ENCODE measurements around the gene ASPN.
A peak's percentile ranks its signal among the peaks of the same experiment; 100 is the strongest.

ASPN gene

DNA sequence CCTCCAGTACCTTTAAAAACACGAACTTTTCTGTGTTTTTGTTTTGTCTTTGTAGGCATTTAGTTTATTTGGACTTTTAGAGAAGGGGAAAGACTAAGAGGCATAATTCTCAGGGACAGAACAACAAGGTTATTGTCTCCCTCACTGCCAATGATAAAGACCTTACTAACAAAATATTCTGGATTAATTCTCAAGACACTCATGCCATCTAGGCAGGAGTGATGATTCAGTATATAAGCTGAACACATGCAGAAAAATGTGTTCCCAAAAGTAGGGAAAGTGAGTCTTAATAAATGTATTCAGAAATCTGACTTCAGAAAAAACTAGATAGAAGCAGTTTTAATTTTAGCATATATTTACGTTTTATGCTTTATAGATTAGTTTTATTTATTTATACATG is 17.4 kb upstream of the ASPN start:
- TF ChIP-seq Cebpa-rat (IDR thresholded peaks at IDR 0.05): no peak
- no peaks in the 10 kb centered on the region; a peak in 2 of 22 replicates for H3K36me3 ChIP-seq
- no peak overlapping the region for H3K27ac ChIP-seq
- no peaks in the 10 kb centered on the region for H3K27me3 ChIP-seq
- no peaks in the 10 kb centered on the region for H3K9me3 ChIP-seq (replicated peaks in 1 of 11)
- H3K4me2 ChIP-seq: no peak overlapping the region
- no peak overlapping the region for H3K9ac ChIP-seq
- no peaks in the 10 kb centered on the region for H4K20me1 ChIP-seq
- H3K4me3 ChIP-seq: no peak overlapping the region
- peaks cover 0 to 13% (median 0%) of the 10 kb centered on the region in 10 experiments; a peak in 3 of 20 replicates for H3K4me1 ChIP-seq

- Histone ChIP-seq H3K4me3 (no peak overlapping the region), H3K9me3 (replicated peaks in 1 of 11) (no peaks in the 10 kb centered on the region), H3K36me3 (no peaks in the 10 kb centered on the region; a peak in 1 of 22 replicates), H3K4me2 (no peak overlapping the region), H3K27ac (no peak overlapping the region), H4K20me1 (no peaks in the 10 kb centered on the region; a peak in 1 of 22 replicates), H3K9ac (no peak overlapping the region), H3K27me3 (no peaks in the 10 kb centered on the region), H3K4me1 (no peaks in the 10 kb centered on the region)
- TF ChIP-seq Cebpa-rat (IDR thresholded peaks at IDR 0.05): no peak
Observed at GRCh38 chr9:92496396-92497176, 14.3 kb upstream of the ASPN start.

DNA sequence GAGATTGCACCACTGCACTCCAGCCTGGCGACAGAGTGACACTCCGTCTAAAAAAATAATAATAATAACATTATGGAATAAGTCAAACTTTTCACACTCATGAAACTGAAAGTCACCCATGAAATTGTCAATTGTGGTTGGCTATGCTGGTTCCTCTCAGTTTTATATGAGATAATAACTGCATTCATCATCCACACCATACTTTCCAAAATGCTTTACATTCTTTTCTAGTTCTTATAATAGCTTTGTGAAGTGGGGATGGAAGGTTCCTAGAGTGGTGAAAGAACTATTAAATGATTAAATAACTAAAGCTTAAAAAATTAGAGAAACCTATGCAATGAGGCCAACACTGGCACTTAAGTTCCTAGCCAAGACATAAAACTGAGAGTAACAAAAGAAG is 12.6 kb upstream of the ASPN start:
- TF ChIP-seq Cebpa-rat (IDR thresholded peaks at IDR 0.05): no peak
- no peaks in the 10 kb centered on the region; a peak in 1 of 22 replicates for H3K36me3 ChIP-seq

GRCh38 chr9:92493749-92494387 is 11.6 kb upstream of the ASPN start:
- no peak overlapping the region for H3K27ac ChIP-seq
- H3K4me1 ChIP-seq: peaks cover 0 to 7% (median 0%) of the 10 kb centered on the region in 10 experiments; a peak in 4 of 20 replicates
- no peaks in the 10 kb centered on the region; a peak in 1 of 22 replicates for H4K20me1 ChIP-seq
- no peaks in the 10 kb centered on the region for H3K9me3 ChIP-seq (replicated peaks in 1 of 11)
- no peak overlapping the region for H3K4me2 ChIP-seq
- no peak overlapping the region for H3K9ac ChIP-seq
- no peaks in the 10 kb centered on the region; a peak in 1 of 22 replicates for H3K36me3 ChIP-seq
- no peaks in the 10 kb centered on the region for H3K27me3 ChIP-seq
- no peak for TF ChIP-seq Cebpa-rat (IDR thresholded peaks at IDR 0.05)
- no peak overlapping the region for H3K4me3 ChIP-seq

More for the DNA sequence above, 12.6 kb upstream of the ASPN start:
- H3K4me1 ChIP-seq: peaks cover 0 to 3% (median 0%) of the 10 kb centered on the region in 10 experiments; a peak in 4 of 20 replicates
- H3K27me3 ChIP-seq: no peaks in the 10 kb centered on the region
- no peak overlapping the region for H3K4me2 ChIP-seq
- H3K4me3 ChIP-seq: no peak overlapping the region
- no peak overlapping the region for H3K9ac ChIP-seq
- no peaks in the 10 kb centered on the region for H3K9me3 ChIP-seq (replicated peaks in 1 of 11)
- H3K27ac ChIP-seq: no peak overlapping the region
- no peaks in the 10 kb centered on the region; a peak in 1 of 22 replicates for H4K20me1 ChIP-seq

- H3K27me3 ChIP-seq: no peaks in the 10 kb centered on the region
- H4K20me1 ChIP-seq: no peaks in the 10 kb centered on the region; a peak in 1 of 22 replicates
- no peak overlapping the region for H3K9ac ChIP-seq
- no peak overlapping the region for H3K27ac ChIP-seq
- no peak overlapping the region for H3K4me2 ChIP-seq
- TF ChIP-seq Cebpa-rat (IDR thresholded peaks at IDR 0.05): no peak
- no peaks in the 10 kb centered on the region for H3K9me3 ChIP-seq (replicated peaks in 1 of 11)
- H3K4me3 ChIP-seq: no peak overlapping the region
- peaks cover 0 to 7% (median 0%) of the 10 kb centered on the region in 10 experiments; a peak in 4 of 20 replicates for H3K4me1 ChIP-seq
- H3K36me3 ChIP-seq: no peaks in the 10 kb centered on the region; a peak in 1 of 22 replicates
Observed at GRCh38 chr9:92492781-92493401, 10.6 kb upstream of the ASPN start.

GRCh38 chr9:92488681-92489550 is 6.6 kb upstream of the ASPN start:
- TF ChIP-seq Cebpa-rat (IDR thresholded peaks at IDR 0.05): no peak

DNA sequence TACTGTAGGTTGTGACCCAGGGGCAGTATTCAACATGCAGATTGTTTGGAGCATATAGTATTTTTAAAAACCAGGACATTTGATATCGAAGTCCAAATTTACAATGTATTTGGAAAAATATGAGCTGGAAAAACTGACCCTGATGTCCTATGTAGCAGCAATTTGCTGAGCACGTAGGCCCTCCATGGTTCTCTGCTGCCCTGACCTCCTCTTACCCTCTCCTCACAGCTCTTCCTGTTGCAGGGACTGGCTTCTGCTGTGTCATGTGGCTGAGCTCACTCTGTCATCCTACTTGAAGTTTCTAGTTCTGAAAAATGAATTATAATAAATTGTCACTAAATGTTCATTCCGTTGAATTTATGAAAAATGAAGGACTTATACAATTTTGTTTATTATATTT is 4.1 kb upstream of the ASPN start:
- Histone ChIP-seq H3K36me3 (no peaks in the 10 kb centered on the region), H3K27me3 (no peaks in the 10 kb centered on the region), H3K27ac (no peak overlapping the region), H4K20me1 (no peaks in the 10 kb centered on the region), H3K9ac (no peak overlapping the region), H3K4me3 (no peak overlapping the region), H3K4me2 (0 out of 22 replicates have a peak overlapping the region, but pooled peaks of 1 of the 11 experiments have one; percentile 12), H3K9me3 (replicated peaks in 1 of 11) (no peaks in the 10 kb centered on the region), H3K4me1 (peaks cover 0 to 18% (median 0%) of the 10 kb centered on the region in 10 experiments; a peak in 8 of 20 replicates)
- TF ChIP-seq Cebpa-rat (IDR thresholded peaks at IDR 0.05): no peak

More at GRCh38 chr9:92488681-92489550, 6.6 kb upstream of the ASPN start:
- peaks cover 0 to 17% (median 0%) of the 10 kb centered on the region in 10 experiments; a peak in 5 of 20 replicates for H3K4me1 ChIP-seq
- no peak overlapping the region for H3K4me2 ChIP-seq
- no peaks in the 10 kb centered on the region; a peak in 1 of 22 replicates for H4K20me1 ChIP-seq
- no peaks in the 10 kb centered on the region for H3K27me3 ChIP-seq
- no peak overlapping the region for H3K27ac ChIP-seq
- H3K4me3 ChIP-seq: no peak overlapping the region
- H3K9me3 ChIP-seq (replicated peaks in 1 of 11): no peaks in the 10 kb centered on the region
- H3K36me3 ChIP-seq: no peaks in the 10 kb centered on the region
- no peak overlapping the region for H3K9ac ChIP-seq

GRCh38 chr9:92484563-92484962 is 2.3 kb upstream of the ASPN start:
- no peak overlapping the region for H3K4me2 ChIP-seq
- no peaks in the 10 kb centered on the region for H4K20me1 ChIP-seq
- no peaks in the 10 kb centered on the region for H3K27me3 ChIP-seq
- TF ChIP-seq Cebpa-rat (IDR thresholded peaks at IDR 0.05): no peak
- H3K9me3 ChIP-seq (replicated peaks in 1 of 11): no peaks in the 10 kb centered on the region
- H3K4me1 ChIP-seq: peaks cover 0 to 18% (median 0%) of the 10 kb centered on the region in 10 experiments; a peak in 6 of 20 replicates
- no peak overlapping the region for H3K4me3 ChIP-seq
- H3K36me3 ChIP-seq: no peaks in the 10 kb centered on the region
- no peak overlapping the region for H3K9ac ChIP-seq
- H3K27ac ChIP-seq: no peak overlapping the region

Data from BLaER1 treated with 17β-estradiol and CSF1 and Interleukin-3, amounts not matched to agents 10 nM and 100 nM (cell line).